ENCODE data around the gene NEMP2.
"Not testable (repeated sequence)": the region's sequence is repeated elsewhere in the genome, so short reads cannot be mapped to it uniquely, and the experiment has no call there.

Gene NEMP2

DNA sequence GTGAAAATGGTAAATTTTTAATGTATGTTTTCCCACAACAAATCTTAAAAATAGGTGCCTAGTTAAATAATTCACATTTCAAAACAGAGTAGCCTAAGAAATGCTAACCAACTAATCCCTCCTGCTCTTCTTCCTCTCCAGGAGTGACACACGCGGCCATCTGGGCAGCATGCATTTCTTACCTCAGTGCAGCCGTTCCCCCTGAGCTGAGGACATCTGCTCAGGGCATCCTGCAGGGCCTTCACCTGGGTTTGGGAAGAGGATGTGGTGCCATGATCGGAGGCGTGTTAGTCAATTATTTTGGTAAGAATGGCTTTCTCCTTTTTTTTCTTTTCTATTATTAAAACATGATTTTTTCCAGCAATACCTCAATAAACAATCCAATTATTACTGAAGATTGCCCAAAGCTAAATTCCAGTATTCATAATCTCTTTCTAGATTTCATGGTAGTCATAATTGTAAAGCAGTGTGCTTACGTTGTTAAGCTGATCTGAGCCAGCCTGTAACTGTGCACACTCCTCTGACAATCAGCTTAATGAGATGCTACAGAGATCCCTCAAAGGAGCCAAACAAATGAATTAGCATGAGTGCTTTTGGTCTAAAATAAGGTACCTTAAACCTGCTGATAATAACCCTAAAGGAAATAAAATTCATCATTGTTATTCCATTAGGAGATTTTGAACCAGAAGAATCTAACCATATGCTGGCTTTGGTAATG lies 45.8 kb downstream of the NEMP2 start:
- no peak for DNase-seq

DNA sequence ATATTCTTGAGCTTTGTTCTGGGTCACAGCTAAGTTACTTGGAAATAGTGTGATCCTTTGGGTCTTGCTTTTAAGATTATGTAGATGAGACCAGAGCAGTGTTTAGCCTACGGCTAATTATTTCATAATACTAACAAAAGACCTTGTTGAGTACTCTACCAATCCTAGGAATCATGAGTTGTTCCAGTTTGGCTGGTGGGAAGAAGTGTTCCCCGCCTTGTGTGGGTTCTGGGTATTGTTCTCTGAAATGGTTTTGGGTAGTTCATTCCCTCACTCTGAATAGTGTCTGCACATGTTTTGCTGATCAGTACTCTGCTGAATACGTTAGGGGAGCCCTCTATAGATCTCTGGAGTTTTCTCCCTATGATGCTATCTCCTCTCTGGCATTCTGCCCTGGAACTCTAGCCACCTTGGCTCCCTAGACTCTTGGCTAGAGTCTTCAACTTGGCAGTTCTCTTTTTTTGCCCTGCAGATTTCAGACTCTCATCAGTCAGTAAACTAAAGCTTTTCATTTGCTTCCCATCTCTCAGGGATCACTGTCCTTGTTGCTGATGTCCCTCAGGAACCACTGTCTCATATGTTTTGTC lies 48.4 kb downstream of the NEMP2 start:
- DNase-seq: no peak

DNA sequence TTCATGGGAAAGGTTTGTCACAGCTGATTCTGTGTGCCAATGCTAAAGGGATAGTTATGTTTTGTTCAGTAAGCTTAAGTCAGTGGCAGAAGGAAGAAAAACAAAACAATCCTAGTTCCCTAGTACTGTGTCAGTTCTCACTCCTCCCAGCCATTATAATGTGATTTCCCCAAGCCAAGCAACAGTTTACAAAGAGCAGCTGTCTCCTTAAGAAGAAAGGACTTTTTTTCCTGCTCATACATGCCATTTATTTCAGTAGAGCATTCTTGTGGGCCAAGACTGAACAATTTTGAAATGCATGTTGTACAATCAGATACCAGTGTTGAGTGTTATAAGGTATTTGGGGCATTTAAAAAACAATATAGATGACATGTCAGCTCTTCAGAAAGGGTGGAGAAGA lies 52.1 kb downstream of the NEMP2 start:
- no peak for DNase-seq

DNA sequence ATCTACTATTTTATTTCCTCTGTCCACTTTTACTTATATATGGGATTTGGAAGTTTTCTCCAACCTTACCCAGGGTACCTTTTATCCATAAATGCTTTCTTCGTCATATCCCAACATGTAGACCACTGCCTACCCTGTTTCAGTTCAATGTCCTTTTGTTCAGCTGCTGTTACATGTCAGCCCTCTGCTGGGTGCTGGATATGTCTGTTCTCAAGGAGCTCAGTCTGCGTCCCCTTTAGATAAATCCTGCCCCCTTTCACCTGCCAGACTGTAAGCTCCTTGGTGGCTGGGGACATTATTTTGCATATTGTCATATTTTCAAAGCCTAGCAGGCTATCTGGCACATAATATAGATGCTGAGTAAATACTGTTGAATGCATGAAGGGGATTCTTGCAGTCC lies 53.2 kb downstream of the NEMP2 start:
- no peak for DNase-seq

DNA sequence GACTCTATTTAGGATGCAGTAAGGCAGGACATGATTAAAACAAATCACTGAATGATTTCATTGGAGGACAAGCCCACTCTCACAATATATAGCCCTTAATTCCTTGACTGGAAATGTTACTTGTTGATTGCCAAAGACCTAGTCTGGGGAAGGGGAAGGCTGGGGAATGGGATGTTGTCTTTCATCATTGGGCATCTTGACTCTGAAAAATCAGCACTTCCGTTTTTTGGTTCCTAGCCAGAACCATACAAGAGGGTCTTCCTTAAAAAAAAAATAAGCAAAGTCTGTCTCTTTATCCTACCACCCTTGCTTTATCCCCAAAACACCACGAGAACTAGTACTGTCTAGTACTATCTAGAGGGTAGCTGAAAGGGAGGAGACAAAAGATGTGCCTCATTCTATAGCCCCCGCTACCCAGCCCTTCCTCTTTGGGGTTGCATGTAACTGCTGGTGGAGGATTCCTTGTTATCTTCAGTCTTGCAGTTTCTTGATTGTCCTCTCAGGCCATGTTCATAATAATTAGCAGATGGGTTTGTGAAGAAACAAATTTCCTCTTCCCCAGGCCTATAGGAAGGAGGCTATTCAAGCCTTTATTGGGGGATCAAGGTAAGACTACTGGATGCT lies 55.8 kb downstream of the NEMP2 start:
- no peak for DNase-seq

DNA sequence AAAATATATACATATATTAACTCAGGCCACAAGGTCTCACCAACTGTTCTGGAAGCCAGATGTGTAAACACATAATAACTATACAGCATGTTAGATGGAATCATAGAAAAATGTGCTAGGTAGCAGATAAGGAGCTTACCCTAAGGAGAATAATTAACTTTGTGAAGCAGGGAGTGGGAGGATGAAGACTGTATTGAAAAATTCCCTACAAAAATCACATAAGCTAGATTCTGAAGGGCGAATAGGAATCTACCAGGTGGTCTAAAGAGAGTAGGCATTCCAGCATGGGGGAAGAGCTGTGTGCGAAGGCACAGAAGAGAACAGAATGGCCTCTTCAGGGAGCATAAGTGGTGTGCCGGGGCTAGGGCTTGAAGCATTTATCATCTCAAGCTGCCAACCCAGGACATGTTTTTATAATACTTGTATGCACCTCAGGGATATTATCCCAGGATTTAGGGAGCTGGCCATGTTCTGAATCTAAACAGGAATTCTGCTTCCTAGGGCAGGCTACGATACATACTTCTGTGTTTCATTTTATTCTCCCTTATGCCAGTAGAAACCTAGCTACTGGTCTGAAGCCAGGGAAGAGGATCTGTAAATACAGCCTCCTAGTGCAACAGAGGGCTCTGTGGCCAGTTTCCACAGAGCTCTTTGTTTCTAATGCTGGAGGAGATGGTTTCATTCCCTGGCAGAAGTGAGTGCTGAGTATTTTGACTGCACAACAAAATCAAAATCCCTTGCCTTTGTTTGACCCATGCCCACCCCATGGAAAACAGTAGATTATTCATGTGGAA lies 56.7 kb downstream of the NEMP2 start:
- no peak for DNase-seq

DNA sequence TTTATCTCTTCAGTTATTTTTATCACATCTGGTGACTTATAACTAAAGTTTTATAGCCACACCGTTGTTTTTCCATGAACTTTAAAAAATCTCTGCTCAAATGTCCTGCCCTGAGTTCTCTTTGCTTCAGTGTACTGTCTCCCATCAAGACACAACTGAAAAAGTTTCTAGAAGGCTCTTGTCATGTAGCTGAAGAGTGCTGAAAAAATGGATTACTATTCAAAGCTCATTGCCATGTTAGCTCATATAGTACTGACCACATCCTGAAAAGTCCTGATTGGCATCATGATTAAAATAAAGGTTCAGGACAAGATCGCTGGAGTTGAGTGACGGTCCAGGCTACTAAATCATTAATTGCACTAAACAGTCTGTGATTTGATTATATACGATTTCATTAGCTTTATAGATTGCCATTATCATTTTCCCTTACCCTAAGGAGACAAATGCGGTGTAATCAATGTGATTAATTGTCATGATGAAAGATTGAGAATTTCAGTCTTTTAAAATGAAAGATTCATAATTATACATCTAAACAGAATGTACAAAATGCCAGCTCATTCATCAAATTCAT lies 64.2 kb downstream of the NEMP2 start:
- DNase-seq: no peak

DNA sequence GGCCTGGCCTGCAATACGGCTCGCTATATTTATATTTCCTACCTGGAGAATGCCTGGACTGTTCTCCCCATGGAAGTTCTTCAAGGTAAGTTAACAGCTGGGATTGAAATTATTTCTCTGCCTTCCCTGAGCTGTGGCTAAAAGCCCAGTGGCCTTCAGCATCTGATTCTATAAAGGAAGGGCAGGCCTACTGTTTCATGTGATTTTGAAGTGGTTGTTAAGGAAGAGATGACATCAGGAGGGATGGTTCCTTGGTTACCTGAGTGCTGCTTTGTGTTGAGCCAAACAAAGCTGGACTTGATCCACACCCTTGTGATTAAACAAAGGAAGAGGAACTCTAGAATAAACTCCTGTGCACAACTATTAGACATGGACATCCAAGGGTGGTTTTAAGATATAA lies 64.8 kb downstream of the NEMP2 start:
- DNase-seq: peak; percentile 21

DNA sequence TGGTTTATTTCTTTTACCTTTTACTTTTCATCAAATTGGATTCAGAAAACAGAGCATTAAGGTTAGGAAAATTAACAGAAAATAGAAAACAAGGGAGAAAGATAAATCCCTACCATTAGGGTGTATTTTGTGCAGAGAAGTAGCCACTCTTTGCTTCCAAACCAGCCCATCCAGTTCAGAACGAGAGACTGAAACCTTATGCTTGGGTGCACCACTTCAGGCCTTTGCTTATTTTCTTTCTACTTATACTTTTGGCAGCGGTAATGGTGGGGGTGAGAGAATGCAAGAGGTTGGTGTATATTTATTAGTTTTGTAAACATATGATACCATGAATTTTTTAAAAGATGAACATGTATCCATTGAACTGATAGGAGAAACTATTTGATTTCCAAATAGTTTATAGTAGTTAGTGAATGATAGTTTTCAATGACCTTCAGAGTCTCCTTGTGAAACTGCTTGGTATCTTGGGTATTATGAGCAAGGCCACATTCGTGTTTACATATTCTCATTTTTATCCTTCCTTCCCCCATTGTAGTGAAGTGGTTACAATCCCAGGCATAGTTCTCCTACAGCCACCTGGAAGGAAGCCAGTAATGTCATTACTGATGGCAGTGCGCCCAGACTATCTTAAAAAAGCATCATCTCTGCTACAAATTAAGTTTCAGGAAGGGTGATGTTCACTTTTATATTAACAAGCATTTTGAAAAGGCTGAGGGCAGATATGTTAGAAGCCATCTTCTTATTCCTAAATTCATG lies 65.5 kb downstream of the NEMP2 start:
- no peak for DNase-seq

DNA sequence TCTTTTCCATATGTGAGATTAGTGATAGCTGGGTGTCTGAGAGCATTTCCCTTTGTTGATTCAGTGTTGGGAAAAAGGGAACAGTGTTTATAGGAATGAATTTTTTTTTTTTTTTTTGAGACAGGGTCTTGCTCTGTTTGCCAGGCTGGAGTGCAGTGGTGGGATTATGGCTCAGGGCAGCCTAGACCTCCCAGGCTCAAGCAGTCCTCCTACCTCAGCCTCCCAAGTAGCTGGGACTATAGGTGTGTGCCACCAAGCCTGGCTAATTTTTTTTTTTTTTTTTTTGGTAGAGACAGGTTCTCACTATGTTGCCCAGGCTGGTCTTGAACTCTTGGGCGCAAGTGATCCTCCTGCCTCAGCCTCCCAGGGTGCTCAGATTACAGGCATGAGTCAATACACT lies 66.2 kb downstream of the NEMP2 start:
- not testable (repeated sequence) for DNase-seq

DNA sequence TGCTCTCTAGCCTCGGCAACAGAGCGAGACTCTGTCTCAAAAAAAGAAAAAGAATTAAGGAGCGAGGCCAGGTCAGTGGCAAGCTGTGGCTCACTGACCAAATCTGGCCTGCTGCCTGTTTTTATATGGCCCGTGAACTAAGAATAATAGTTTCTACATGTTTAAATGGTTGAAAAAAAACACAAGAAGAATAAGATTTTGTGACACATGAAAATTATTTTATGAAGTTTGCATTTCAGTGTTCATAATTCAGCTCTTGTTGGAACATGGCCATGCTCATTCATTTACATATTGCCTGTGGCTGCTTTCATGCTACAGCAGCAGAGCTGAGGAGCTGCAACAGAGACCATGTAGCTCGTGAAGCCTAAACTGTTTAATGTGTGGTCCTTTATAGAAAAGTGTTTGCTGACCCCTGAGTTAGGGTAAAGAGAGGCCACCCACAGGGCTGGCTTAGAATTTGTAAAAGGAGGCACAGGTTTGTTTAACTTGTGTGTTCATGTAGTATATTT lies 66.9 kb downstream of the NEMP2 start:
- no peak for DNase-seq

DNA sequence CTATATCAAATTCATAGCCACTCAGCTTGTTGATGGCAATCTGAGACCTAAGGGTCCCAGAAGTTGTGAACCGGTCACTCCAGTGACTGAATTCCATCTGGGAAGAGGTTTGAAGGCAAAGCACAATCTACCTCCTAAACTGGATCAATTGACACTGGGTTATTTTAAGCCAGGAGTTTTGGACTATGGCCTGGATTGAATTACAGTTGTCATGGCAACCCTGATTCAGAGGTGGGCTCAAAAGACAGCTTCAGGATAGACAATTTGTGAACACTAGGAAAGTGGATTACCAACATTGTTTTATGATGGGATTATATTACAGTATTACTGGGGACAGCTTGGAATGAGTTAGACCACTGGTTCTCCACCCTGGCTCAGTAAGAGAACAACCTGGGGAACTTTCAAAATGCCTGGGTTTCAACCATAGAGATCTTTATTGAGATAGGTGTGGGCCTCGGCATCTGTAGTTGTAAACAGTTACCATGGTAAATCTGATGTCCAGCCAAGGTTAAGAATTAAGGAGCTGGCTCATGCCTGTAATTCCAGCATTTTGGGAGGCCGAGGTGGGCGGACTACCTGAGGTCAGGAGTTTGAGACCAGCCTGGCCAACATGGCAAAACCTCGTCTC lies 67.6 kb downstream of the NEMP2 start:
- DNase-seq: no peak

DNA sequence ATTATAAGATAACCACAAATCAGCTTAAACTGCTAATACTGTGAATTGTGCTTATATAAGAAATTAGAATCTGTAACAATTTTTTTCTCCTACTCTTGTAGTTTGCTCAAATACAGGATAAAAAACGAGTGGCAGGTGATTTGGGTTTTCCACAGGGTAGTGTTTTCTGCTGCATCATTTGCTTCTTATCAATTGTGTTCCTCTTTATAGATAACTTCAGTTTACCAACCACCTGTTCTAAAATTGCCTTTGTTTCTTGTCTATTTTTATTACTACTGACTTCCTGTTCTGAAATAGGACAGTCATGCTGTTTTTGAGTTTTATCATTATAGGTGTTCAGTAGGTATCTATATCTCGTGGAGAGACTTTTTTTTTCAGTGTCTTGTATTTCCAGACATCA lies 69.5 kb downstream of the NEMP2 start:
- DNase-seq: no peak

DNA sequence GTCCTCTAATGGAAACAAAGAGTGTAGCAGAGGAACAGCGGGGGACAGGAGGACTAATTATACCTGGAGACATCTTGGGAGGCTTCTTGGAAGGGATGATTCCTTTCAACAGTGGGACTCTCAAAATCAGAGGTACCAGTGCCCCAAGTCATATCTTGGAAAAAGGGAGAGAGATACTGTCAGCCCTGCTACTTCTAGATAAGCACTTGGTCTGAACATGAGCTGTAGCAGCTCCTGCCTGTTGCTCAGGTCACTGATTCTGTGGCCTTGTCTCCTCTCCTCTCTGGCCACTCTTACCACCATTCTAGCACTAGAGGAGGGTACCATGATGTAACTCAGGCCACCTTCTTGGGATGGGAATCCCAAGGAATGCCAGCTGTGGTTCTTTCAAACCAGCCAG lies 71.9 kb downstream of the NEMP2 start:
- DNase-seq: no peak

DNA sequence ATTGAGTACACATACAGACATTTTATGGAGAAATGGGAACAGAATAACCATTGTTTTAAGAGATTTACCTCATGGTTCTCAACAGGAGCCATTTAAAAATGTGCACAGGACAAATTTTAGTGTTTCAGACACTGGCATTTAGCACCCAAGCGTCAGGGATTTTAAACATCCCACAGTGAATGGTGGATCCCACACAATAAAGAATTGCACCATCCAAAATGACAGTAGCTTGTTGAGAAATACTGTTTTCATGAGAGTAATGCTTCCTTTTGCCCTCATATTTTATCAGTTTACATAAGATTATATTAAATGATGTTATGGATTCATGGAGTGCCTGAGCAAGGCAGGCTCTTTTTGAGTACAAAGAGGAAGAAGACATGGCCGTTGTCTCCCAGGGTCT lies 72.3 kb downstream of the NEMP2 start:
- DNase-seq: no peak

DNA sequence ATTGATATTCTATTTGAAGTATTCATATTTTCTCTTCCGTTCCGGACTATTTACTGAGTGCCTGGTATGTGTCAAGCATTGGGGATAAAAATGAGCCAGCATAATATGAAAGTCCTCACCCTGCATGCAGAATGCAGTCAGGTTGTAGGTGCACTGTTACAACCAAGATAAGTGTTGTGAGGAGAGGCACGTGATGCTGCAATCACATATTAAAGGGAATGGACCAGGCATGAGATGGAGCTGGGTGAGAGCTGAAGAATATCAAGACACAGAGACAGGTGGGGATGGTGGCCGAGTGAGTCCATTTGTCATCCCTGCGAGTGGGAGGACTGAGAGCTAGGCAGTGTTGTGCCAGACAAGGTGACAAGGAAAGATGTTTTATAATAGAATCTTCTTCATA lies 74.0 kb downstream of the NEMP2 start:
- DNase-seq: no peak

DNA sequence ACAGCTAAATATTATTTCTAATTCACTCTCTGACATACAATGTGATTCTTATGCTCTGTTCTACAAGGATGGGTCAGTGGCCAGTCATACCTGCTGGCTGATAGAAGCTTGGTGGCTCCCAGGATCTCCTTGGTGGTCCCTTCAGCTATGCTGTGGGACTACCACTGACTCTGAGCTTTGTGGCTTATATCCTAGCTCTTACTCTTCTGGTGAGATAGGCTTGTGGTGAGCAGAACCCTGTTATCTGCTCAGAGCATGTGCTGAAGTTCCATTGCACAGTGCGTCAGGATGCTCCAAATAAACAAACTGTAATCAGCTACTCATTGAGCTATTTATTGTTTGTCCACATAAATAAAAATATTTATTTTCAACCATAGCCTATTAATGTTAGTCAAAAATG lies 74.6 kb downstream of the NEMP2 start:
- no peak for DNase-seq

DNA sequence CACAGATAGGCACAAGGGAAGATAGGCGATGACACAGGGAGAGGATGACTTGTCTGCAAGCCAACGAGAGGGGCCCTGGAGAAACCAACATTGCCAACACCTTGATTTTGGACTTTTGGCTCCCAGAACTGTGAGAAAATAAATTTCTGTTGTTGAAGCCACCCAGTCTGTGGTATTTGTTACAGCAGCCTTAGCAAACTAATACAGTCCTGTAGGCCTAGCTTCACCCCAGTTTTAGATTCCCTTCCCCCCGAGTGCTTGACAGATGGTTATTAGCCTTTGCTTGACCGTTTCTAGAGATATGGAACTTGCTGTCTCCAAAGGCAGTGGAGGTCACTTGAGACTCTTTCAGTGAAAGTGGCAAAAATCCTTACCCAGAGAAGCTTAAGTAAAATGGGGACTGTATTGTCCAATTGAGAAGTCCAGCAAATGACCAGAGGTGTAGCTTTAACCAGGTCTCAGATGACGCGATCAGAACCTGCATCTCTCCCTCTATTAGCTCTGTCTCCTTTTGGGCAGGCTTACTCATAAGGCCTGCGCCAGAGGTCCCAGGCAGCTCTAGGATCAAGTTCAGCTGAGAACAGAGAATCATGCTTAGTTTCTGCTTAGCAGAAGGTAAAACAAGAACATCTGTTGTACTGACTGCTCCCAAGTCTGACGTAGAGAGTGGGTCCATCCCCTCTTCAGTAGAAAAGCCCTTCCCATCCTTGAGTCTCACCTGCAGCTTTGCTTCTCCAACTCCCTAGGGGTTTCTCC lies 76.0 kb downstream of the NEMP2 start:
- DNase-seq: no peak

DNA sequence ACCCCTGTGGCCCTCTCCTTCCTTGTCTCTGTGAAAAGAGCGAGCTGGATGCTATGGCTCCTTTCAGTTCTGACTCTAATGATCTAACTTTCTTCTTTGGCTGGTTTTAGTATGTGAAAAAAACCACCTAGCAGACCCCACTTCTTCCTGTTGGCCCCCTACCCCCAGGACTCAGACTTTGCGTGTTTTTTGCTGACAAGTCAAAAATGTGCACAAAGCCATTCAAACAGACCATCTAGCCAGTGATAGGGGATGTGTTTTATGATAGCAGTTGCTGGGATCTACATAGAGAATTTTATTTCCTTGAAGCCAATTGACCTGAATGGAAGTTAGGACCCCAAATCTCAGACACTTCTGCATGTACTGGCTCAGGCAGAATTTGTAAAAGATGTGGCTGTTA lies 77.3 kb downstream of the NEMP2 start:
- no peak for DNase-seq

DNA sequence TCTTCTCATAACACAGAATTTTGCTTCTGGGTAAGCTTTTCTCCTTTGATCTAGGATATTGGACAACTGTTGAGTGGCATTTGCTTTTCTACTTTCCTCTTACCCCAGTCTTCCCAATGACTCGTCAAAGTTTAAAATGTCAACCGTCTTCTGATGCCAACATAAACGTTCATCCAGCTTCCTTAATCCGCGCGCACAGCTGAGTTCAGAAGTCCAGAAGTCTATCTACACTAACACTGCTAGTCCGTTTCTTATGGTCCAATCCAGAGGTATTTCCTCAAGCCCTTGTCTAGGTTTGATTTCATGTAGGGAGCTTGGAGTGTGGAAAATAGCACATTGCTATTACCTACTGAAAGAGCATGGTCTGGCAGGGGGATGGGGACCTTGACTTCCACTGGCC lies 77.7 kb downstream of the NEMP2 start:
- DNase-seq: no peak
